BLaER1 treated with 17β-estradiol and CSF1 and Interleukin-3, amounts not matched to agents 10 nM and 100 nM (cell line): Measurements from ENCODE around the gene TNFRSF11A.
A peak's percentile ranks its signal among the peaks of the same experiment; 100 is the strongest.

Experiments used
- H3K27ac ChIP-seq, 11 experiments: shearing (Covaris generic); formaldehyde crosslinking; 2 replicates each; pipeline ENCODE4 v1.8.1; 2022
- H3K27me3 ChIP-seq, 11 experiments: shearing (Covaris generic); formaldehyde crosslinking; 2 replicates each; pipeline ENCODE4 v1.8.1; 2022
- H3K36me3 ChIP-seq, 11 experiments: shearing (Covaris generic); formaldehyde crosslinking; 2 replicates each; pipeline ENCODE4 v1.8.1; 2022
- H3K4me1 ChIP-seq, 10 experiments: shearing (Covaris generic); formaldehyde crosslinking; 2 replicates each; pipeline ENCODE4 v1.8.1; 2022
- H3K4me2 ChIP-seq, 11 experiments: shearing (Covaris generic); formaldehyde crosslinking; 2 replicates each; pipeline ENCODE4 v1.8.1; 2022
- H3K4me3 ChIP-seq, 10 experiments: shearing (Covaris generic); formaldehyde crosslinking; 2 replicates each; pipeline ENCODE4 v1.8.1; 2022
- H3K9ac ChIP-seq, 11 experiments: shearing (Covaris generic); formaldehyde crosslinking; 2 replicates each; pipeline ENCODE4 v1.8.1; 2022
- H3K9me3 ChIP-seq, 11 experiments: shearing (Covaris generic); formaldehyde crosslinking; replicated peaks in 1 of 11; 2 replicates each; pipeline ENCODE4 v1.8.1; 2022
- H4K20me1 ChIP-seq, 11 experiments: shearing (Covaris generic); formaldehyde crosslinking; 2 replicates each; pipeline ENCODE4 v1.8.1; 2022
- Cebpa-rat ChIP-seq, 11 experiments: shearing (Covaris generic); IDR thresholded peaks; 2 replicates each; pipeline ENCODE4 v1.8.1; 2022

Gene TNFRSF11A

GRCh38 chr18:62343316-62343715 lies 18.2 kb downstream of the TNFRSF11A start:
- Histone ChIP-seq H3K9ac (no peak overlapping the region), H3K9me3 (no peaks in the 10 kb centered on the region)

DNA sequence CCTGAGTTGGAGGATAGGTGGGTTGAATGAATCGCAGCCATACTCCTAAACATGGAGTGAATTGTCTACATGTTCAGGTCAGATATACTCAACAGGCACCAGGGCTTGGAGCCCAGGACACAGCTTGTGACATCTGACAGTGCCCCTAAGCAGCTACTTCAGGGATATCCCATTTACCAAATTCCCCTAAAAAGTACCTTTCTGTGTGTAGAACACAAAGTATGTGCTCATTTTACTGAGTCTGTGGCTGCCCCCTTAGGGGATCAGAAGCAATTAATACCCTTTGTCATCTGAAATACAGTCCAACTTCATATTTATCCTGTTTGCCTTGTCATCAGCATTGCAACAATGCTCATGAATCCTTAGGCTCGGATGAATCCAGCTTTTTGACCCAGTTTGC lies 20.8 kb downstream of the TNFRSF11A start:
- Histone ChIP-seq H3K27me3 (0 out of 22 replicates have a peak, but pooled peaks cover 0 to 5% (median 0%) of the 10 kb centered on the region in 11 experiments), H3K4me2 (no peak overlapping the region), H3K9ac (no peak overlapping the region), H3K27ac (no peak overlapping the region), H3K36me3 (no peaks in the 10 kb centered on the region), H4K20me1 (peaks cover 0 to 7% (median 0%) of the 10 kb centered on the region in 11 experiments; a peak in 1 of 22 replicates), H3K9me3 (no peaks in the 10 kb centered on the region), H3K4me3 (no peak overlapping the region), H3K4me1 (no peaks in the 10 kb centered on the region; a peak in 1 of 20 replicates)
- no peak for TF ChIP-seq Cebpa-rat (IDR thresholded peaks at IDR 0.05)

More at GRCh38 chr18:62343316-62343715, 18.2 kb downstream of the TNFRSF11A start:
- H3K36me3 ChIP-seq = no peaks in the 10 kb centered on the region
- peaks cover 0 to 18% (median 0%) of the 10 kb centered on the region in 10 experiments; a peak in 8 of 20 replicates for H3K4me1 ChIP-seq
- peaks cover 0 to 19% (median 0%) of the 10 kb centered on the region in 11 experiments; a peak in 2 of 22 replicates for H4K20me1 ChIP-seq
- H3K27me3 ChIP-seq = 0 out of 22 replicates have a peak, but pooled peaks cover 0 to 5% (median 0%) of the 10 kb centered on the region in 11 experiments
- H3K27ac ChIP-seq = no peak overlapping the region
- H3K4me3 ChIP-seq = no peak overlapping the region
- no peak overlapping the region for H3K4me2 ChIP-seq
- TF ChIP-seq Cebpa-rat (IDR thresholded peaks at IDR 0.05) = no peak

DNA sequence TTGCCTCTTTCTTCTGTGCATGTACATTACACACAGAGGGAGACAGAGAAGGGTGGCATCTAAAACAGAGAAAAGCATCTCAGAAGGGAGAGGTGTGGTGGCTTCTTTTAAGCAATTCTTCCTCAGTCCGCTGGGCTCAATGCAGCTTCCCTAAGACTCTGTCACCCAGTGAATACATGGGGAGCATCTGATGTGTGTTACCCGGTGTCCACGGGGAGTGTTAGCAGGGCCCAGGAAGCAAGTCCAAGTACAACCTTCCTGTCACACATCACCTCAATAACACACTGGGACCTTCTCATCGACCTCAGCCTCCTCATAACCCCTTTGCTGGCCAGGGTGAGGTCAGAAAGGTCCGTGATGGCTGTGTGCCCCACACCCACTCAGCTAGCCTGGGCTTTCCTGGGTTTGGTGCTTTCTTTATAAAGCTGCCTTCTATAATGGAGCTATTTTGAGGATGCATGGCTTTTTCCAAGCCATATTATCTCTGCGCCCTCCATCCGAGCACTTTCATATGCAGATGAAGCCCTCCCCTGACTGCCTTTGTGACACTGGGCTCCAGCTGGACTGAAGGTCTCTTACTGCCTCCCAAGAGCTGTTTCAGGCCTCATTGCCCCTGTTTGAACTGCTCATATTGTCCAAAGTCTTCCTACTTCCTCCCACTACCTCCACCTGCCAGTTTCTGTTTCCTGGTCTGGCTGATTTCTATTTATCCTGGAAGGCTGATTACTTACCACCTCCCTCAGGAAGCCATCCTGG lies 21.4 kb downstream of the TNFRSF11A start:
- peaks cover 0 to 7% (median 0%) of the 10 kb centered on the region in 11 experiments; a peak in 1 of 22 replicates for H4K20me1 ChIP-seq
- no peak overlapping the region for H3K27ac ChIP-seq
- H3K36me3 ChIP-seq = peaks cover 0 to under 1% (median 0%) of the 10 kb centered on the region in 11 experiments; a peak in 1 of 22 replicates
- 0 out of 22 replicates have a peak, but pooled peaks cover 0 to 5% (median 0%) of the 10 kb centered on the region in 11 experiments for H3K27me3 ChIP-seq
- no peaks in the 10 kb centered on the region; a peak in 1 of 20 replicates for H3K4me1 ChIP-seq
- no peak for TF ChIP-seq Cebpa-rat (IDR thresholded peaks at IDR 0.05)
- no peak overlapping the region for H3K4me2 ChIP-seq
- H3K9ac ChIP-seq = no peak overlapping the region
- no peak overlapping the region for H3K4me3 ChIP-seq
- H3K9me3 ChIP-seq = no peaks in the 10 kb centered on the region

DNA sequence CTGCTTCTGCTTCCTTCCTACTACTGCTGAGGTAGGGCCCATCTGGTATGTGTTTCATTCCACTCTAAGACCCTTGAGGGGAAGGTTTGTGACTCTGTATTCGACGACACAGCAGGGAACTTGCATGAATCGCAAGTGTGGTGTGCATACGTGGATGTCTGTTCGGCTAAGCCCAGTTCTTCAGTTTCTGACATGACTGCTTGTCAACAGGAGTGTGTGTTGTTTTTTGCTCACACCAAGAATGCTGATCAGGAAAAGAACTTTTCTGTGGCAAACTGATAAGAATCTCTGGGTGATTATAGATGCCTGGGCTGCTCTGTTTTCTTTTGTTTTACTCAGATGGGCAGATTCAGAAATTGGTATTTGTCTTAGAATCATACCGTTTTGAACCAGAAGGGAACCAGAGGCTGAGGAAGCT lies 22.0 kb downstream of the TNFRSF11A start:
- Histone ChIP-seq H3K27ac (no peak overlapping the region), H3K36me3 (peaks cover 0 to 6% (median 0%) of the 10 kb centered on the region in 11 experiments; a peak in 1 of 22 replicates), H4K20me1 (peaks cover 0 to 7% (median 0%) of the 10 kb centered on the region in 11 experiments; a peak in 1 of 22 replicates), H3K9me3 (no peaks in the 10 kb centered on the region), H3K27me3 (0 out of 22 replicates have a peak, but pooled peaks cover 0 to 5% (median 0%) of the 10 kb centered on the region in 11 experiments), H3K4me3 (no peak overlapping the region), H3K4me1 (no peaks in the 10 kb centered on the region; a peak in 1 of 20 replicates), H3K9ac (no peak overlapping the region), H3K4me2 (no peak overlapping the region)
- no peak for TF ChIP-seq Cebpa-rat (IDR thresholded peaks at IDR 0.05)

DNA sequence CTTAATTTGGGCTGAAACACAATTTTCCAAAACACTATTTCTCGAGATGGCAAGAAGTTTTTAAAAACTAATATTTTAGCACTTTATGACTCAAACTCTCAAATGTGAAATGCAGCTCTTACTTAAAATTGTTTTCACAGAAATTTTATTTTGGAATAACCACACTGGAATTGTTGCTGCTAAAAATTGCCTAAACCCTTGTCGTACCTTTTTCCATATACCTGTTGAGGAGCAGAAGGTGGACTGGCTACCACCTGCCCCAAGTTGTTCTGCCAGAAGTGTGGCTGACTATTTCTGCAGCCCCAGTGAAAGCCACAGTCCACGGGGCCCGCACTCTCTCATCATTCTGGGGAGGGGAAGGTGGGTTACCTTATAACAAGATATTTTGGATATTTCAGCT lies 23.4 kb downstream of the TNFRSF11A start:
- TF ChIP-seq Cebpa-rat (IDR thresholded peaks at IDR 0.05) = no peak
- Histone ChIP-seq H3K27ac (no peak overlapping the region), H3K4me3 (no peak overlapping the region), H3K27me3 (0 out of 22 replicates have a peak, but pooled peaks cover 0 to 5% (median 0%) of the 10 kb centered on the region in 11 experiments), H3K4me1 (no peaks in the 10 kb centered on the region; a peak in 1 of 20 replicates), H3K36me3 (peaks cover 0 to 15% (median 0%) of the 10 kb centered on the region in 11 experiments; a peak in 1 of 22 replicates), H3K9me3 (no peaks in the 10 kb centered on the region), H4K20me1 (peaks cover 0 to 7% (median 0%) of the 10 kb centered on the region in 11 experiments; a peak in 1 of 22 replicates), H3K9ac (no peak overlapping the region), H3K4me2 (no peak overlapping the region)

GRCh38 chr18:62353170-62353569 lies 28.1 kb downstream of the TNFRSF11A start:
- TF ChIP-seq Cebpa-rat (IDR thresholded peaks at IDR 0.05) = no peak
- Histone ChIP-seq H3K27me3 (no peaks in the 10 kb centered on the region), H3K27ac (no peak overlapping the region), H3K4me2 (no peak overlapping the region), H3K4me1 (peaks cover 0 to 11% (median 0%) of the 10 kb centered on the region in 10 experiments; a peak in 3 of 20 replicates), H3K36me3 (peaks cover 0 to 21% (median 0%) of the 10 kb centered on the region in 11 experiments; a peak in 3 of 22 replicates), H3K4me3 (no peak overlapping the region), H3K9ac (no peak overlapping the region), H3K9me3 (peaks cover 0 to 6% (median 0%) of the 10 kb centered on the region in 11 experiments; a peak in 1 of 22 replicates), H4K20me1 (no peaks in the 10 kb centered on the region)

- H3K27ac ChIP-seq = no peak overlapping the region
- peaks cover 0 to 21% (median 0%) of the 10 kb centered on the region in 11 experiments; a peak in 3 of 22 replicates for H3K36me3 ChIP-seq
- no peak overlapping the region for H3K4me3 ChIP-seq
Measured at GRCh38 chr18:62354151-62354550, 29.0 kb downstream of the TNFRSF11A start.

DNA sequence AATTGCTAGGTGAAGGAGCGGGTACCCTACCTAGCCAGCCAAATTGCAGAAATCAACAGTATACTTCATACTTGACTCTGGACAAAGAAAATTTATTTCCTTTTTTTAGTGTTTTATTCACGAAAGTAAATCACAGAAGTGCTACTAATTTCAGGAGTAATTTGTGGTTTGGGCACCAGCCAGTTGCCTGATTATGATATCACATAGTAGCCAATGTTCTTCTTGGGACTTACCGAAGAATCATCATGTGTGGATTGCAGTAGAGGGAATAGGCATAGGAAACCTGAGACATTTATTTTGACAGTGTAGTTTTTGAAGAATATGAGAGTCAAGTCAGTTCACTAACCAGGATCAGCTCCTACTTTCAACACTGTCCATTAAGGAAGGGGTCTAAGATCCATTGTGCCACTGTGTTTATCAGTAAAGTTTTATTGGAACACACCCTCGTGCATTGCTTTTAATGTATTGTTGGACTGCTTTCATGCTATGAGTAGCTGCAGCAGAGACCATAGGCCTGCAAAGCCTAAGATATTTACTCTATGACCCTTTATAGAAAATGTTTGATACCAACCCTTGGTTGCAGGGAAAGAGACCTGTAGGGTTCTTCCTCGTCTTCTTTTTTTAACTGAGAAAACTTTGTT lies 32.1 kb downstream of the TNFRSF11A start:
- Histone ChIP-seq H3K9me3 (peaks cover 0 to 6% (median 0%) of the 10 kb centered on the region in 11 experiments; a peak in 1 of 22 replicates), H3K4me1 (peaks cover 0 to 11% (median 0%) of the 10 kb centered on the region in 10 experiments; a peak in 3 of 20 replicates), H3K4me3 (no peak overlapping the region), H3K27me3 (no peaks in the 10 kb centered on the region), H3K4me2 (no peak overlapping the region), H3K9ac (no peak overlapping the region), H4K20me1 (no peaks in the 10 kb centered on the region), H3K36me3 (peaks cover 0 to 25% (median 0%) of the 10 kb centered on the region in 11 experiments; a peak in 3 of 22 replicates), H3K27ac (no peak overlapping the region)
- no peak for TF ChIP-seq Cebpa-rat (IDR thresholded peaks at IDR 0.05)

More at GRCh38 chr18:62354151-62354550, 29.0 kb downstream of the TNFRSF11A start:
- peaks cover 0 to 11% (median 0%) of the 10 kb centered on the region in 10 experiments; a peak in 3 of 20 replicates for H3K4me1 ChIP-seq
- no peak for TF ChIP-seq Cebpa-rat (IDR thresholded peaks at IDR 0.05)
- H3K27me3 ChIP-seq = no peaks in the 10 kb centered on the region
- peaks cover 0 to 6% (median 0%) of the 10 kb centered on the region in 11 experiments; a peak in 1 of 22 replicates for H3K9me3 ChIP-seq
- H3K9ac ChIP-seq = no peak overlapping the region
- H4K20me1 ChIP-seq = no peaks in the 10 kb centered on the region
- H3K4me2 ChIP-seq = peak overlapping the region in 2 of 11 experiments; percentile 17 to 33; a peak in 3 of 22 replicates
